Measurements from ENCODE around the gene AMH.

AMH gene

DNA sequence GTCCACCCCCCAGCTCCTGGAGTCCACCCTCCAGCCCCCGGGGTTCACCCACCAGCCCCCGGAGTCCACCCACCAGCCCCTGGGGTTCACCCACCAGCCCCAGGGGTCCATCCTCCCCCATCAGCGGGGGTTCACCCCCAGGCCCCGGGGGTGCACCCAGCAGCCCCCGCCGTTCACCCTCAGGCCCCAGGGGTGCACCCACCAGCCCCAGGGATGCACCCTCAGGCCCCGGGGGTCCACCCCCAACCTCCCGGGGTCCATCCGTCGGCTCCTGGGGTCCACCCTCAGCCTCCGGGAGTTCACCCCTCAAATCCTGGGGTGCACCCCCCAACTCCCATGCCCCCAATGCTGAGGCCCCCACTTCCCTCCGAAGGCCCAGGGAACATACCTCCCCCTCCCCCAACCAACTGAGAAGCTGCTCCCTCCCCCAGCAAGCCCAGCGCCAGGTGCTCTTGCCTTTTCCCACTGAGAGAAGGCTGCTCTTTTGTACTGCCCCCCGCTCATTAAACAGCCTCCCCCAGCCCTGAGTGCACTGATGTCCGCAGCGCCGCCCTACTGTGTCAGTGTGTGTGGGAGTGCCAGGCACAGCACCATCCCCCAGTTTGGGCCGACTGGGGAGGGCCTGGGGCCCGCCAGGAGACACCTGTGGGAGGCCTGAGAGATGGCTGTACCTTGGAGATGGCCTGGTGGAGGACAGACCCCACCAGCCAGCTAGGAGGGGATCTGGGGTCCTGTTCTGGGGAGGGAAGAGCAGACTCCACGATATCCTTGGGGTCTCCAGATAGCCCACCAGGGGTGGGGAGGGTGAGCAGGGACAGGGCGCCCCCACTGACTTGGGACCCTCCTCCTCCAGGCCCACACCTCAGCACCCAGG, 750 bp upstream of the AMH start:
- Histone ChIP-seq H3K27me3 (ENCODE audit: control insufficient read depth in 3 of 3, insufficient read depth in 3 of 3, low read depth in 1 of 3, low read length in 3 of 3) (peaks cover 0 to 18% (median 2%) of the 10 kb centered on the region in 3 experiments), H4K8ac (ENCODE audit: low read depth, low read length) (no peak overlapping the region), H3K23ac (ENCODE audit: low read depth, low read length, poor library complexity) (peak overlapping the region; percentile 60), H2BK15ac (ENCODE audit: low read length) (no peak overlapping the region), H4K91ac (ENCODE audit: low read depth, low read length, poor library complexity) (no peak overlapping the region), H3K18ac (ENCODE audit: low read length) (no peak overlapping the region), H3K4ac (ENCODE audit: low read length) (no peak overlapping the region), H2BK12ac (ENCODE audit: low read length) (no peak overlapping the region), H3K4me2 (ENCODE audit: insufficient read depth, low read length, poor library complexity, severe bottlenecking) (no peak overlapping the region), H3K4me3 (ENCODE audit: low read length in 2 of 2) (no peak overlapping the region), H2AFZ (ENCODE audit: low read length) (no peak overlapping the region), H2BK120ac (ENCODE audit: low read depth, low read length) (no peak overlapping the region), H3K9ac (ENCODE audit: low read depth, low read length, poor library complexity) (no peak overlapping the region), H3K14ac (ENCODE audit: low read length) (no peak overlapping the region), H3K9me3 (replicated peaks in 1 of 2; ENCODE audit: control insufficient read depth in 2 of 2, insufficient read depth in 1 of 2, low read depth in 1 of 2, low read length in 2 of 2) (peaks cover 0 to 5% of the 10 kb centered on the region in 2 donors), H2AK5ac (ENCODE audit: low read depth, low read length) (no peak overlapping the region), H3K79me1 (ENCODE audit: low read depth, low read length) (peaks cover 16% of the 10 kb centered on the region), H3K27ac (replicated peaks; ENCODE audit: low read length) (no peak overlapping the region), H2BK5ac (ENCODE audit: low read length) (peak overlapping the region; percentile 93), H3K36me3 (replicated peaks in 1 of 2; ENCODE audit: control insufficient read depth in 2 of 2, insufficient read depth in 2 of 2, low read length in 2 of 2) (peaks cover 39 to 69% of the 10 kb centered on the region in 2 donors), H3K4me1 (ENCODE audit: control insufficient read depth in 2 of 2, insufficient read depth in 1 of 2, low read depth in 1 of 2, low read length in 2 of 2) (peaks cover 0 to 6% of the 10 kb centered on the region in 2 donors)
- WGBS, 2 donors (ENCODE audit: extremely low coverage in 2 of 2, insufficient read length in 2 of 2, insufficient replicate concordance in 1 of 2), result no CpG with 5 or more reads among the region's 21 CpGs
- DNase-seq (ENCODE audit: low spot score), result no peak

DNA sequence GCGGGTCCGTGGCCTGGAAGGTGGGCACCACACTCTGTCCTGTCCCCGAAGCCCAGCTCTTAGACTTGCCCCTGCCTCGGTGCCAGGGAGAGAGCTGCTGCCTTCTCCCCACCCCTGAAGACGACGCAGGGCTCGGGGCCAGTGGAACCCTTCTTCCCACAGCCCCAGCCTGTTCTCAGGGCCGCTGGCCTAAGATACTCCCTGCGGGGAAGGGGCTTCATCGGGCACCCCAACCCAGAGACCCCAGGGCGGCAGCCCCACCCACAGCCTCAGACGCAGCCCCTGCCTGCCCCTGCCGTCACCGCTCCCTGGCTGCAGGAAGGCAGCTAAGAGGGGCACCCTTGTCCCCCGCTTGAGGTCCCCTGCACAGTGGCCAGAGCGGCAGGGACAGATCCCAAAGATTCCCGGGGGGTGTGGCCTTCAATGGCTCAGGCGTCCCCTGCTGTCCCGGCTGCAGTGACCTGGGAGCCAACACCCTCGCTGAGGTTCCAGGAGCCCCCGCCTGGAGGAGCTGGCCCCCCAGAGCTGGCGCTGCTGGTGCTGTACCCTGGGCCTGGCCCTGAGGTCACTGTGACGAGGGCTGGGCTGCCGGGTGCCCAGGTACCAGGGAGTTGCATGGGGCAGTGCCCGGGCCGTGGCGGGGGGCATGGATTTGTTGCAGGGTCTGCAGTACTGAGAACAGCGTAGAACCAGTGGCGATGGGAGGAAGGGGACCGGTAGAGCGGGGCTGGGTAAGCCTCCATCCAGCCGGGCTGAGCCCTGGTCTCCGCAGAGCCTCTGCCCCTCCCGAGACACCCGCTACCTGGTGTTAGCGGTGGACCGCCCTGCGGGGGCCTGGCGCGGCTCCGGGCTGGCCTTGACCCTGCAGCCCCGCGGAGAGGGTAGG, 1.0 kb downstream of the AMH start:
- no peak overlapping the region for H3K9ac ChIP-seq (ENCODE audit: low read depth, low read length, poor library complexity)
- H2BK5ac ChIP-seq (ENCODE audit: low read length), result no peak overlapping the region
- peaks cover 0 to 5% of the 10 kb centered on the region in 2 donors for H3K9me3 ChIP-seq (replicated peaks in 1 of 2; ENCODE audit: control insufficient read depth in 2 of 2, insufficient read depth in 1 of 2, low read depth in 1 of 2, low read length in 2 of 2)
- no peak overlapping the region for H4K91ac ChIP-seq (ENCODE audit: low read depth, low read length, poor library complexity)
- peak overlapping the region; percentile 13 for H2AK5ac ChIP-seq (ENCODE audit: low read depth, low read length)
- H3K79me1 ChIP-seq (ENCODE audit: low read depth, low read length), result peaks cover 7% of the 10 kb centered on the region
- H4K8ac ChIP-seq (ENCODE audit: low read depth, low read length), result peak overlapping the region; percentile 65
- H3K27ac ChIP-seq (replicated peaks; ENCODE audit: low read length), result no peak overlapping the region
- peaks cover 2 to 24% (median 3%) of the 10 kb centered on the region in 3 experiments for H3K27me3 ChIP-seq (ENCODE audit: control insufficient read depth in 3 of 3, insufficient read depth in 3 of 3, low read depth in 1 of 3, low read length in 3 of 3)
- no peak overlapping the region for H2BK120ac ChIP-seq (ENCODE audit: low read depth, low read length)
- peak overlapping the region; percentile 93 for H3K23ac ChIP-seq (ENCODE audit: low read depth, low read length, poor library complexity)
- H3K4ac ChIP-seq (ENCODE audit: low read length), result no peak overlapping the region
- no peak overlapping the region for H3K4me2 ChIP-seq (ENCODE audit: insufficient read depth, low read length, poor library complexity, severe bottlenecking)
- no peak overlapping the region for H2AFZ ChIP-seq (ENCODE audit: low read length)
- no peak overlapping the region for H3K4me3 ChIP-seq (ENCODE audit: low read length in 2 of 2)
- DNase-seq (ENCODE audit: low spot score), result no peak
- no peak overlapping the region for H3K18ac ChIP-seq (ENCODE audit: low read length)
- H2BK12ac ChIP-seq (ENCODE audit: low read length), result peak overlapping the region; percentile 22
- peaks cover 0 to 11% of the 10 kb centered on the region in 2 donors for H3K4me1 ChIP-seq (ENCODE audit: control insufficient read depth in 2 of 2, insufficient read depth in 1 of 2, low read depth in 1 of 2, low read length in 2 of 2)
- peaks cover 22 to 52% of the 10 kb centered on the region in 2 donors for H3K36me3 ChIP-seq (replicated peaks in 1 of 2; ENCODE audit: control insufficient read depth in 2 of 2, insufficient read depth in 2 of 2, low read length in 2 of 2)
- peak overlapping the region; percentile 6 for H3K14ac ChIP-seq (ENCODE audit: low read length)
- H2BK15ac ChIP-seq (ENCODE audit: low read length), result no peak overlapping the region
- WGBS, 2 donors (ENCODE audit: extremely low coverage in 2 of 2, insufficient read length in 2 of 2, insufficient replicate concordance in 1 of 2), result no CpG with 5 or more reads among the region's 43 CpGs

- WGBS, 2 donors (ENCODE audit: extremely low coverage in 2 of 2, insufficient read length in 2 of 2, insufficient replicate concordance in 1 of 2), result no CpG with 5 or more reads among the region's 40 CpGs
Measured at GRCh38 chr19:2250766-2251105, 1.6 kb downstream of the AMH start.

More at GRCh38 chr19:2250766-2251105, 1.6 kb downstream of the AMH start:
- Histone ChIP-seq H3K27ac (replicated peaks; ENCODE audit: low read length) (no peak overlapping the region), H3K36me3 (replicated peaks in 1 of 2; ENCODE audit: control insufficient read depth in 2 of 2, insufficient read depth in 2 of 2, low read length in 2 of 2) (peaks cover 16 to 46% of the 10 kb centered on the region in 2 donors), H3K9ac (ENCODE audit: low read depth, low read length, poor library complexity) (no peak overlapping the region), H3K14ac (ENCODE audit: low read length) (no peak overlapping the region), H4K8ac (ENCODE audit: low read depth, low read length) (peak overlapping the region; percentile 65), H3K27me3 (ENCODE audit: control insufficient read depth in 3 of 3, insufficient read depth in 3 of 3, low read depth in 1 of 3, low read length in 3 of 3) (peaks cover 2 to 24% (median 3%) of the 10 kb centered on the region in 3 experiments), H3K4me1 (ENCODE audit: control insufficient read depth in 2 of 2, insufficient read depth in 1 of 2, low read depth in 1 of 2, low read length in 2 of 2) (peaks cover 0 to 11% of the 10 kb centered on the region in 2 donors), H4K91ac (ENCODE audit: low read depth, low read length, poor library complexity) (no peak overlapping the region), H3K23ac (ENCODE audit: low read depth, low read length, poor library complexity) (peak overlapping the region; percentile 43), H3K9me3 (replicated peaks in 1 of 2; ENCODE audit: control insufficient read depth in 2 of 2, insufficient read depth in 1 of 2, low read depth in 1 of 2, low read length in 2 of 2) (peaks cover 0 to 5% of the 10 kb centered on the region in 2 donors), H2BK12ac (ENCODE audit: low read length) (no peak overlapping the region), H2AK5ac (ENCODE audit: low read depth, low read length) (peak overlapping the region; percentile 13), H3K79me1 (ENCODE audit: low read depth, low read length) (peaks cover 4% of the 10 kb centered on the region), H2AFZ (ENCODE audit: low read length) (no peak overlapping the region), H3K4me2 (ENCODE audit: insufficient read depth, low read length, poor library complexity, severe bottlenecking) (no peak overlapping the region), H2BK5ac (ENCODE audit: low read length) (no peak overlapping the region), H3K4ac (ENCODE audit: low read length) (no peak overlapping the region), H2BK15ac (ENCODE audit: low read length) (no peak overlapping the region), H3K18ac (ENCODE audit: low read length) (no peak overlapping the region), H2BK120ac (ENCODE audit: low read depth, low read length) (no peak overlapping the region), H3K4me3 (ENCODE audit: low read length in 2 of 2) (no peak overlapping the region)
- DNase-seq (ENCODE audit: low spot score), result no peak
